IPS DF 6.9 (cell line): Measurements from ENCODE around the gene PPDPF.
"Not testable (repeated sequence)": the region's sequence is repeated elsewhere in the genome, so short reads cannot be mapped to it uniquely, and the experiment has no call there.

Experiments used
- DNase-seq: peaks from one replicate; pipeline ENCODE4 v3.0.0-alpha.2; 2013; ENCODE audit warnings: low read depth, low spot score
- H3K27ac ChIP-seq: one replicate; pipeline ENCODE4 v1.5.1; 2013; ENCODE audit warnings: low read length, control low read depth
- H3K27me3 ChIP-seq: 2 replicates; pipeline ENCODE4 v1.6.1; 2013; ENCODE audit warnings: mild to moderate bottlenecking, low read length; ENCODE audit not compliant: control insufficient read depth, insufficient read depth
- H3K36me3 ChIP-seq: 2 replicates; pipeline ENCODE4 v1.6.1; 2013; ENCODE audit warnings: low read length; ENCODE audit not compliant: control insufficient read depth, insufficient read depth
- H3K4me1 ChIP-seq: 2 replicates; pipeline ENCODE4 v1.6.1; 2013; ENCODE audit warnings: low read length; ENCODE audit not compliant: control insufficient read depth, insufficient read depth
- H3K4me3 ChIP-seq: 2 replicates; pipeline ENCODE4 v1.5.1; 2013; ENCODE audit warnings: mild to moderate bottlenecking, low read length
- H3K9me3 ChIP-seq: 2 replicates; pipeline ENCODE4 v1.6.1; 2013; ENCODE audit warnings: low read length, inconsistent platforms; ENCODE audit not compliant: control insufficient read depth, insufficient read depth
- WGBS: extraction: QIAGEN DNeasy Blood & Tissue Kit; methylation state at CpG from one replicate; pipeline ENCODE4 v1.1.7; 2013; ENCODE audit warnings: mixed read lengths, missing lambda C conversion rate; ENCODE audit not compliant: insufficient read length, insufficient coverage; 5-methylcytosine and 5-hydroxymethylcytosine counted together

The PPDPF gene

GRCh38 chr20:63559485-63560332, 39.1 kb downstream of the PPDPF start:
- no CpG with 5 or more reads among the region's 31 CpGs for WGBS
- H3K4me1 ChIP-seq, result not testable (repeated sequence)

GRCh38 chr20:63560333-63560805, 39.8 kb downstream of the PPDPF start:
- WGBS, result no CpG with 5 or more reads among the region's 16 CpGs
- DNase-seq, result no peak
- Histone ChIP-seq H3K4me3 (no peak overlapping the region), H3K9me3 (no peaks in the 10 kb centered on the region), H3K27ac (no peak overlapping the region), H3K4me1 (no peaks in the 10 kb centered on the region), H3K36me3 (peaks cover 9% of the 10 kb centered on the region; the same call in 1 of the 2 replicates), H3K27me3 (no peaks in the 10 kb centered on the region)

More at GRCh38 chr20:63559485-63560332, 39.1 kb downstream of the PPDPF start:
- DNase-seq, H3K36me3 ChIP-seq, H3K9me3 ChIP-seq, H3K27me3 ChIP-seq, H3K4me3 ChIP-seq, H3K27ac ChIP-seq: not testable (repeated sequence)

- no peaks in the 10 kb centered on the region for H3K27me3 ChIP-seq
- no CpG with 5 or more reads among the region's 26 CpGs for WGBS
- no peak overlapping the region for H3K4me3 ChIP-seq
- no peak for DNase-seq
- no peaks in the 10 kb centered on the region for H3K4me1 ChIP-seq
- no peaks in the 10 kb centered on the region for H3K9me3 ChIP-seq
- peaks cover 12% of the 10 kb centered on the region; the same call in 1 of the 2 replicates for H3K36me3 ChIP-seq
- no peak overlapping the region for H3K27ac ChIP-seq
Measured at GRCh38 chr20:63560856-63561609, 40.5 kb downstream of the PPDPF start.

DNA sequence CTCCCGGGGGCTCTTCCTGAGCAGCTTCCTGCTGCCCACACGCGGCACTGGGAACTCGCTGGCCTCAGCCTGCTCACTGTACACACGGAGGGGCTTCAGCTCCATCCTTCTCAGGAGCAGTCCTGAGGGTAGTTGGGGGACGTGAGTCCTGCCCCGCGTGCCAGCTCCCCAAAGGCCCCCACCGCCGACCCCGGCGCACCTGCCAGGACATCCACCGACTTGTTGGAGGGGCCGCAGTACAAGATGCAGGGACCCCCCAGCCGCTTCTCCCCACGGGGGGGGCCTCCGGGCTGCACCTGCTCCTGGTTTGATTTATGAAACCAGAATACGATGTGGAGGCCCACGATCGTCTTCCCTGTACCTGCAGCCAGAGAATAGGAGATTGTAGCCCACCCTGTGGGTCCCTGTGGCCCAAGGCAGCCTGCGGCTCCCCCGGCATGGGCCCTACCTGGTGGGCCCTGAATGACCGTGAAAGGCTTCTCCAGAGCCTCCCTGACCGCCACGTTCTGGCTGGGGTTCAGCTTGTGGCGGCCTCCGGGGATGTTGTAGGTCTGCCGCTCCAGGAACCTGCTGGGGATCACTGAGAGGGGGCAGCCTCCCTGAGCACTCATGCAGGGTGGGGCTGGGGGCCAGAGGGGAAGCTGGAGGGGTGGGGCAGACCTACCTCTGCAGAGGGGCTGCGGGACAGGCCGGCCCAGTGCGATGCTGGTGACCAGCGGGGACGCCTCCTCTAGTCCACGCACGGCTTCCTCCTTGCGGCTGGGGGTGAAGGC, 41.2 kb downstream of the PPDPF start:
- no peak overlapping the region for H3K4me3 ChIP-seq
- H3K27ac ChIP-seq, result no peak overlapping the region
- WGBS, result no CpG with 5 or more reads among the region's 36 CpGs
- no peaks in the 10 kb centered on the region for H3K27me3 ChIP-seq
- DNase-seq, result no peak
- H3K9me3 ChIP-seq, result no peaks in the 10 kb centered on the region
- H3K36me3 ChIP-seq, result peaks cover 14% of the 10 kb centered on the region; the same call in 1 of the 2 replicates
- no peaks in the 10 kb centered on the region for H3K4me1 ChIP-seq

GRCh38 chr20:63562461-63563224, 42.1 kb downstream of the PPDPF start:
- H3K27ac ChIP-seq, result no peak overlapping the region
- peaks cover 17% of the 10 kb centered on the region; the same call in 1 of the 2 replicates for H3K36me3 ChIP-seq
- no peak for DNase-seq
- no peak overlapping the region for H3K4me3 ChIP-seq
- no CpG with 5 or more reads among the region's 54 CpGs for WGBS
- H3K4me1 ChIP-seq, result no peaks in the 10 kb centered on the region
- no peaks in the 10 kb centered on the region for H3K9me3 ChIP-seq
- H3K27me3 ChIP-seq, result no peaks in the 10 kb centered on the region

DNA sequence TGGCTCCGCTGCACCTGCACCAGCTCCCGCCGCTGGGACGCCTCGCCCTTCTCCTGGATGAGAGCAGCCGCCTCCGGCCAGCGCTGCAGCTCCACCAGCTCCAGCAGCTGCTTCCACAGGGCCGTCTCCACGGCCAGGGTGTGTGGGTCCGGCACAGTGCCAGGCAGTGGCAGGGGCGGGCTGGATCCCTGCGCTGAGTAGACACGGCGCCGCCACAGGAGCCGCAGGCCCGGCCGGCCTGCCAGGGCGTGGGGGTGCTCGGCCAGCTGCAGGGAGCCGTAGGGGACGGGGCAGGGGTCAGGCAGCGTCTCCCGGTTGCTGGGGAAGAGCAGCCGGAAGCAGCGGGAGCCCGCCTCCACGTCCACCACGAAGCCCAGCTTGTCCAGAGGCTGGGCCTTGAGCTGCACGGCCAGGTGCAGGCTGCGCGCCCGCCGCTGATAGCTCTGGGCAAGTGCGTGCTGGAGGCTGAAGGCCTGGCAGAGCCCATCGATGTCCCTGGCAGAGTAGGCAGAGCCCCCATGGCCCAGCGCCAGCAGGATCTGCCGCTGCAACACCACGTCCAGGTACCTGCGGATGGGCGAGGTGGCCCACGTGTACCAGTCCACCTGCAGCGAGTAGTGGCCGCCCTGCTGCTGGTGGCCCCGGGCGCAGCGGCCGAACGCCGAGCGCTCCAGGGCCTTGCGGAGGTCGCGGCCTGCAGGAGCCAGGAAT, 42.8 kb downstream of the PPDPF start:
- no peaks in the 10 kb centered on the region for H3K27me3 ChIP-seq
- no peaks in the 10 kb centered on the region for H3K4me1 ChIP-seq
- DNase-seq, result no peak
- no peak overlapping the region for H3K27ac ChIP-seq
- no peak overlapping the region for H3K4me3 ChIP-seq
- WGBS, result no CpG with 5 or more reads among the region's 55 CpGs
- H3K36me3 ChIP-seq, result peaks cover 17% of the 10 kb centered on the region; the same call in 1 of the 2 replicates
- H3K9me3 ChIP-seq, result no peaks in the 10 kb centered on the region

DNA sequence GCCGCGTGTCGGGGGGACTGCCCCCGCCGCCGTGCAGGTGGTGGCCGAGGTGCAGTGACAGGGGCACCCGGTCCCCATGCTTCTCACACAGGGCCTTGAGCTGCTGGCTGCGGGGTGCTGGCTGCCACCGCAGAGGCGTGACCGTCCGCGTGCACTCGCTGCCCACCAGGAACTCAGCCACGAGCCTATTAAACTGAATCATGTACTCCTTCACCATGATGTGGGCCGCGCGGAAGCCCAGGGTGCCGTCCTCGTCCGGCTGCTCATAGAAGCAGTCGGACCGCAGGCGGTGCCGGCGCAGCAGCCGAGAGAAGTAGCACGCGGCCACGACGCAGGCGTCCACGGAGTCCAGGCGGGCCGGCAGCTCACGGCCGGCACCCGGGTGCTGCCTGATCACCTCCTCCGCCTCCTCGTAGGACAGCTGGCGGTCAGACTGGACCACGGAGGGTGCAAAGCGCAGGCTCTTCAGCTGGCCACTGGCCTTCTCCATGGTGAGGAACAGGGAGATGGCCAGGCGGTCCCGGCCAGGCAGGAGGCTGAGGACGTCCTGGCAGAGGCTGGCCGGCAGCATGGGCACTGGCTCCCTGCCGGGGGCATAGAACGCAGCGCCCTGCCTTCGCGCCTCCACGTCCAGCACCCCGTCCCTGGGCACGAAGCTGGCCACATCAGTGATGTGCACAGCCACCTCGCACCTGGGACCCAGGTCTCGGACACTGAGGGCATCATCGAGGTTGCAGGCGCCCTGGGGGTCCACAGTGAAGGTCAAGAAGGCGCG, 43.7 kb downstream of the PPDPF start:
- H3K36me3 ChIP-seq, result peaks cover 17% of the 10 kb centered on the region; the same call in 1 of the 2 replicates
- H3K4me1 ChIP-seq, result no peaks in the 10 kb centered on the region
- no peak for DNase-seq
- no peaks in the 10 kb centered on the region for H3K27me3 ChIP-seq
- no peaks in the 10 kb centered on the region for H3K9me3 ChIP-seq
- H3K4me3 ChIP-seq, result no peak overlapping the region
- WGBS, result no CpG with 5 or more reads among the region's 62 CpGs
- no peak overlapping the region for H3K27ac ChIP-seq

DNA sequence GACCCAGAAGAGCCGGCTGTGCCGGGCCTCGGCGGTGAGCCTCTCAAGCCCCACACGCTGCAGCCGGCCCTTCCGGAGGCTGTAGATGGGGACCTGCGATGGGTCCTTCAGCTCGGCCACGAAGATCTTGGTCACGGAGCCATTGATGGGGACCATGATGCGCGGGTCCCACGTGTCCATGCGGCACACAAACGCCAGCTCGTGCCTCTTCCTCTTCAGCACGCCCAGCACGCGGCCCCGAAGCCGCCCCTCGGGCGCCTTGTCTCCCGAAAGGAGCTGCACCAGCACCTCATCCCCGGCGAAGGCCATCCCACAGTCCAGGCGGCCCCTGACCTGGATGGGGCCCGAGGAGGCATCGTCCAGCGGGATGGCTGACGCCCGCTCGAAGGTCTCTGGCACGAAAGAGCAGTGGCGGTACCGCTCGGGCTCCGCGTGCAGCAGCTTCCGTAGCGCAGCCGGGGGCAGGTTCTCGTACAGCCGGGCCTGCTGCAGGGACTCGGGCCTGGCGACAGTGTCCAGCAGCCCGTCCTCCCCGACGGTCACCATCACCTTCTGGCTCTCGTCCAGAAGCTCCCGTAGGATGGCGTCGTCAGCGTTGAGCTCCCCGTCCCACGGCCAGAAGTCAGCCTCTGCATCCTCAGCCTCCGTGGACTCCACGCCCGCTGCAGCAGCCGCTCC, 44.6 kb downstream of the PPDPF start:
- H3K27ac ChIP-seq, result no peak overlapping the region
- no peaks in the 10 kb centered on the region for H3K9me3 ChIP-seq
- DNase-seq, result no peak
- H3K36me3 ChIP-seq, result peaks cover 17% of the 10 kb centered on the region; the same call in 1 of the 2 replicates
- WGBS, result no CpG with 5 or more reads among the region's 61 CpGs
- H3K27me3 ChIP-seq, result no peaks in the 10 kb centered on the region
- no peaks in the 10 kb centered on the region for H3K4me1 ChIP-seq
- H3K4me3 ChIP-seq, result no peak overlapping the region
